DOHH2 (cell line): ENCODE measurements around the gene ORC5.

Source experiments
- H3F3A ChIP-seq: fragments of 200-600 bp; sonication (generic), shearing (Covaris generic); 2 replicates; pipeline ENCODE4 v1.6.0; 2016; ENCODE audit warnings: antibody characterized with exemption, mild to moderate bottlenecking; ENCODE audit not compliant: control insufficient read depth, insufficient read depth
- H3K27ac ChIP-seq: fragments of 200-600 bp; sonication (generic); 2 replicates; pipeline ENCODE4 v1.5.1; 2014; ENCODE audit warnings: low read depth, mild to moderate bottlenecking, low read length, moderate library complexity
- H3K27me3 ChIP-seq: fragments of 200-600 bp; sonication (generic); 2 replicates; pipeline ENCODE4 v1.6.1; 2014; ENCODE audit warnings: mild to moderate bottlenecking, low read length, mixed read lengths; ENCODE audit not compliant: control insufficient read depth
- H3K36me3 ChIP-seq: fragments of 200-600 bp; sonication (generic); 2 replicates; pipeline ENCODE4 v1.6.1; 2014; ENCODE audit warnings: mild to moderate bottlenecking, low read length, moderate library complexity, mixed read lengths; ENCODE audit not compliant: control insufficient read depth
- H3K4me1 ChIP-seq: fragments of 200-600 bp; sonication (generic); 2 replicates; pipeline ENCODE4 v1.6.1; 2014; ENCODE audit warnings: mild to moderate bottlenecking, low read length, mixed read lengths; ENCODE audit not compliant: control insufficient read depth
- H3K4me2 ChIP-seq: fragments of 200-600 bp; sonication (generic); 2 replicates; pipeline ENCODE4 v1.6.0; 2014; ENCODE audit warnings: mild to moderate bottlenecking, low read length, moderate library complexity
- H3K4me3 ChIP-seq: fragments of 200-600 bp; sonication (generic); 2 replicates; pipeline ENCODE4 v1.5.1; 2014; ENCODE audit warnings: mild to moderate bottlenecking, low read length, mixed read lengths
- H3K79me2 ChIP-seq: fragments of 200-600 bp; sonication (generic); 2 replicates; pipeline ENCODE4 v1.6.1; 2014; ENCODE audit warnings: mild to moderate bottlenecking, low read length, mixed read lengths; ENCODE audit not compliant: control insufficient read depth
- H3K9me2 ChIP-seq: fragments of 200-600 bp; sonication (generic); replicated peaks from 2 replicates; pipeline ENCODE4 v1.6.1; 2014; ENCODE audit warnings: mild to moderate bottlenecking, low read length, mixed read lengths; ENCODE audit not compliant: control insufficient read depth
- H3K9me3 ChIP-seq: fragments of 200-600 bp; sonication (generic); 2 replicates; pipeline ENCODE4 v1.6.1; 2014; ENCODE audit warnings: antibody characterized with exemption, low read length, mixed read lengths; ENCODE audit not compliant: control insufficient read depth, insufficient read depth
- H4K20me1 ChIP-seq: fragments of 200-600 bp; sonication (generic); 2 replicates; pipeline ENCODE4 v1.6.0; 2014; ENCODE audit warnings: low read depth, mild to moderate bottlenecking, antibody characterized with exemption, low read length, moderate library complexity; ENCODE audit not compliant: control insufficient read depth, insufficient read depth
- CTCF ChIP-seq: fragments of 200-600 bp; sonication (generic); IDR thresholded peaks from one replicate; pipeline ENCODE4 v1.5.1; 2014; ENCODE audit warnings: antibody characterized with exemption, mild to moderate bottlenecking, low read depth, low read length; ENCODE audit not compliant: poor library complexity, severe bottlenecking
- EZH2phosphoT487 ChIP-seq: fragments of 200-600 bp; sonication (generic); IDR thresholded peaks from 2 replicates; pipeline ENCODE4 v1.6.1; 2017; ENCODE audit warnings: borderline replicate concordance, mild to moderate bottlenecking, antibody characterized with exemption, low read length, moderate library complexity, mixed read lengths

The ORC5 gene

GRCh38 chr7:104198673-104199278 lies 9.0 kb downstream of the ORC5 start:
- no peaks in the 10 kb centered on the region for H3K27me3 ChIP-seq
- H3K79me2 ChIP-seq: peaks cover 29% of the 10 kb centered on the region
- H3K36me3 ChIP-seq: peaks cover 96% of the 10 kb centered on the region
- no peaks in the 10 kb centered on the region for H3K4me1 ChIP-seq
- no peaks in the 10 kb centered on the region for H3F3A ChIP-seq
- H3K9me3 ChIP-seq: peaks cover 25% of the 10 kb centered on the region
- H4K20me1 ChIP-seq: no peaks in the 10 kb centered on the region
- H3K9me2 ChIP-seq: no peaks in the 10 kb centered on the region
- no peak overlapping the region for H3K4me3 ChIP-seq
- TF ChIP-seq EZH2phosphoT487 (no peak), CTCF (no peak)
- no peak overlapping the region for H3K27ac ChIP-seq
- H3K4me2 ChIP-seq: no peak overlapping the region

- Histone ChIP-seq H3K27me3 (no peaks in the 10 kb centered on the region), H3K9me2 (no peaks in the 10 kb centered on the region), H4K20me1 (no peaks in the 10 kb centered on the region), H3K36me3 (peaks cover 92% of the 10 kb centered on the region), H3K4me2 (no peak overlapping the region), H3K4me3 (no peak overlapping the region), H3F3A (no peaks in the 10 kb centered on the region), H3K79me2 (peaks cover 20% of the 10 kb centered on the region), H3K27ac (no peak overlapping the region), H3K9me3 (peaks cover 24% of the 10 kb centered on the region), H3K4me1 (no peaks in the 10 kb centered on the region)
- no peak for TF ChIP-seq CTCF
- TF ChIP-seq EZH2phosphoT487: no peak
These were observed 11.7 kb downstream of the ORC5 start for GRCh38 chr7:104196161-104196560.

- Histone ChIP-seq H3K9me3 (no peaks in the 10 kb centered on the region; the same call in 1 of the 2 replicates), H3K36me3 (peaks cover 92% of the 10 kb centered on the region), H3F3A (no peaks in the 10 kb centered on the region), H3K4me1 (no peaks in the 10 kb centered on the region), H4K20me1 (no peaks in the 10 kb centered on the region), H3K79me2 (peaks cover 15% of the 10 kb centered on the region), H3K27ac (no peak overlapping the region), H3K27me3 (no peaks in the 10 kb centered on the region), H3K4me2 (no peak overlapping the region), H3K4me3 (no peak overlapping the region), H3K9me2 (no peaks in the 10 kb centered on the region)
- TF ChIP-seq EZH2phosphoT487 (no peak), CTCF (no peak)
These were observed 15.4 kb downstream of the ORC5 start for GRCh38 chr7:104192434-104192833.
